CD4-positive, alpha-beta T cell treated with Interferon alpha-2 for 1 hour (primary cell): ENCODE measurements around the gene DEK.
"Not testable (repeated sequence)": the region's sequence is repeated elsewhere in the genome, so short reads cannot be mapped to it uniquely, and the experiment has no call there.

Source experiments
- DNase-seq, 2 donors: peaks; one replicate each; pipeline ENCODE4 v3.0.0-alpha.2; 2020 to 2022

Gene DEK

GRCh38 chr6:18192026-18192425, 72.3 kb downstream of the DEK start:
- DNase-seq, result no peak

GRCh38 chr6:18189196-18189595, 75.1 kb downstream of the DEK start:
- DNase-seq, result no peak

GRCh38 chr6:18187701-18188100, 76.6 kb downstream of the DEK start:
- no peak for DNase-seq

GRCh38 chr6:18186540-18187250, 77.6 kb downstream of the DEK start:
- peak in 1 of 2 donors; percentile 10 for DNase-seq

- DNase-seq, result no peak
Observed at GRCh38 chr6:18186033-18186432, 78.3 kb downstream of the DEK start.

GRCh38 chr6:18185624-18186023, 78.7 kb downstream of the DEK start:
- no peak for DNase-seq

- no peak for DNase-seq
Observed at GRCh38 chr6:18183766-18184165, 80.6 kb downstream of the DEK start.

GRCh38 chr6:18182568-18182967, 81.8 kb downstream of the DEK start:
- DNase-seq, result no peak

- DNase-seq, result peak; percentile 3 to 15
Observed at GRCh38 chr6:18179770-18180356, 84.5 kb downstream of the DEK start.

- no peak for DNase-seq
Observed at GRCh38 chr6:18178960-18179615, 85.2 kb downstream of the DEK start.

GRCh38 chr6:18177286-18177965, 86.9 kb downstream of the DEK start:
- DNase-seq, result no peak

- not testable (repeated sequence) for DNase-seq
Observed at GRCh38 chr6:18176198-18176597, 88.1 kb downstream of the DEK start.
